Measurements from ENCODE around the gene LAMC1. TPM values are rescaled to one million over a fixed set of nuclear protein-coding genes. Genes with fewer than 3 reads are reported as not detected.

The LAMC1 gene
- total RNA-seq, 1 experiment from 2014 or later: 61.2 TPM

DNA sequence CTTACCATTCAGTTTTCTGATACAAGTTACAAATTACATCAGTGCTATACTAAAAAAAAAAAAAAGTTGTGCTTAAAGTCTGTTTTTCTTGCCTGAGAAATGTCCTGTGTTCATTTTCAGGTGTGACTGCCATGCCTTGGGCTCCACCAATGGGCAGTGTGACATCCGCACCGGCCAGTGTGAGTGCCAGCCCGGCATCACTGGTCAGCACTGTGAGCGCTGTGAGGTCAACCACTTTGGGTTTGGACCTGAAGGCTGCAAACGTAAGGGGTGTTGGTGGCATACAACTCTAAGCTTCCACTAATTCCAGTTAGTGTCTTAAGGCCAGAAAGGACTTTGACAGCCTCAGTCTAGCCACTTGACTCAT, 102.8 kb downstream of the LAMC1 start:
- Histone ChIP-seq H3K4me3 (replicated peaks in 1 of 2; ENCODE audit: low read depth in 1 of 2, low read length in 2 of 2) (no peak overlapping the region), H3K9ac (ENCODE audit: low read length) (no peak overlapping the region), H3K9me2 (ENCODE audit: insufficient read depth) (no peaks in the 10 kb centered on the region), H3K4me1 (ENCODE audit: control insufficient read depth in 1 of 2, insufficient read depth in 2 of 2, low read length in 2 of 2) (no peaks in the 10 kb centered on the region), H3K27me3 (ENCODE audit: insufficient read depth, low read length) (no peaks in the 10 kb centered on the region), H3K27ac (ENCODE audit: low read depth, low read length) (no peak overlapping the region), H4K20me1 (ENCODE audit: insufficient read depth) (no peaks in the 10 kb centered on the region), H3K9me3 (ENCODE audit: control insufficient read depth in 1 of 2, insufficient read depth in 1 of 2, low read depth in 1 of 2, low read length in 2 of 2) (no peaks in the 10 kb centered on the region), H2AFZ (ENCODE audit: low read depth, low read length, poor library complexity, severe bottlenecking) (no peak overlapping the region), H3K79me2 (ENCODE audit: insufficient read depth, low read length) (no peaks in the 10 kb centered on the region), H3K4me2 (ENCODE audit: low read length) (no peak overlapping the region), H3K36me3 (ENCODE audit: control insufficient read depth in 1 of 2, insufficient read depth in 2 of 2, low read length in 2 of 2) (peaks cover 33 to 37% of the 10 kb centered on the region in 2 experiments)
- DNase-seq (ENCODE audit: low read depth, low spot score) (no peak), ATAC-seq (no peak)
- CTCF ChIA-PET: no interaction called here
- BruUV-seq (replicated peaks): no TSS peak
- intact Hi-C loops (cut with micrococcal nuclease): no loop called here
- POLR2A ChIA-PET: no interaction called here
- TF ChIP-seq TCF7L2 (IDR thresholded peaks at IDR 0.05; ENCODE audit: borderline replicate concordance, extremely low read depth, insufficient read depth, insufficient read length) (no peak), RAD21 (IDR thresholded peaks at IDR 0.05; ENCODE audit: low read depth) (no peak), ZFX (IDR thresholded peaks at IDR 0.05) (no peak), ELF1 (IDR thresholded peaks at IDR 0.05; ENCODE audit: borderline replicate concordance, low read depth) (no peak), YY1 (IDR thresholded peaks at IDR 0.05; ENCODE audit: extremely low read depth, insufficient replicate concordance, low read depth, low read length) (no peak), EGR1 (IDR thresholded peaks at IDR 0.05; ENCODE audit: low read depth) (no peak), EZH2 (IDR thresholded peaks at IDR 0.05) (no peak), FOSL1 (IDR thresholded peaks at IDR 0.05; ENCODE audit: low read depth) (no peak), JUND (IDR thresholded peaks at IDR 0.05) (no peak), SRF (IDR thresholded peaks at IDR 0.05; ENCODE audit: low read depth) (no peak), EZH2phosphoT487 (IDR thresholded peaks at IDR 0.05; ENCODE audit: borderline replicate concordance) (no peak)
- RAD21 ChIA-PET (ENCODE audit: low non-redundant PET in 1 of 2, low total read pairs in 2 of 2, uncharacterized antibody in 2 of 2, unreplicated experiment in 2 of 2): no interaction called here

DNA sequence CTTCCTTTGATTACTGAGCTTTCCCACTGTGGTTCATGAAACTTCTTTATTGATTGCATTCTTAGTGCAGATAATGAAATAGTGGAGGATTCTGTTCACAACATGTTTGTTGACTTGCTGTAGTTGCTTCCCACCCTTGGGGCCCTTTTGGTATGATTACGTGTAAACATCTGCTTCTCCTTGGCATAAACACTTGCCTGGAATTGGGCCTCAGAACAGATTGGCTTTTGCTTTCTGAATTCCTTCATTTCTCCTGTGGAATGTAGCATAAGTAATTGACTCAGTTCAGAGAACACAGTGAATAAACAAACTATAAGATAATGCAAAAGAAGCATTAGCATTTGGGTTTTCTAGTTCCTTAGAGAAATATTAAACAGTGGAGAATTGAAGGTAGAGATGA, 103.3 kb downstream of the LAMC1 start:
- H3K4me3 ChIP-seq (replicated peaks in 1 of 2; ENCODE audit: low read depth in 1 of 2, low read length in 2 of 2): no peak overlapping the region
- H3K9me3 ChIP-seq (ENCODE audit: control insufficient read depth in 1 of 2, insufficient read depth in 1 of 2, low read depth in 1 of 2, low read length in 2 of 2): no peaks in the 10 kb centered on the region
- H3K4me2 ChIP-seq (ENCODE audit: low read length): no peak overlapping the region
- peaks cover 35 to 37% of the 10 kb centered on the region in 2 experiments for H3K36me3 ChIP-seq (ENCODE audit: control insufficient read depth in 1 of 2, insufficient read depth in 2 of 2, low read length in 2 of 2)
- ChIA-PET POLR2A (no interaction called here), RAD21 (ENCODE audit: low non-redundant PET in 1 of 2, low total read pairs in 2 of 2, uncharacterized antibody in 2 of 2, unreplicated experiment in 2 of 2) (no interaction called here), CTCF (no interaction called here)
- H3K4me1 ChIP-seq (ENCODE audit: control insufficient read depth in 1 of 2, insufficient read depth in 2 of 2, low read length in 2 of 2): no peaks in the 10 kb centered on the region
- no peak overlapping the region for H2AFZ ChIP-seq (ENCODE audit: low read depth, low read length, poor library complexity, severe bottlenecking)
- intact Hi-C loops (cut with micrococcal nuclease): no loop called here
- H3K27me3 ChIP-seq (ENCODE audit: insufficient read depth, low read length): no peaks in the 10 kb centered on the region
- H3K79me2 ChIP-seq (ENCODE audit: insufficient read depth, low read length): no peaks in the 10 kb centered on the region
- TF ChIP-seq ATF3 (IDR thresholded peaks at IDR 0.05) (no peak), SIN3A (IDR thresholded peaks at IDR 0.05; ENCODE audit: low read depth) (no peak), YY1 (IDR thresholded peaks at IDR 0.05; ENCODE audit: extremely low read depth, insufficient replicate concordance, low read depth, low read length) (no peak), CBX3 (IDR thresholded peaks at IDR 0.05; ENCODE audit: low read depth) (no peak), MAX (IDR thresholded peaks at IDR 0.05) (no peak), POLR2AphosphoS5 (IDR thresholded peaks at IDR 0.05; ENCODE audit: low read depth, low read length) (no peak), EZH2 (IDR thresholded peaks at IDR 0.05) (no peak)
- no peak overlapping the region for H3K9ac ChIP-seq (ENCODE audit: low read length)
- ATAC-seq: no peak
- no peak overlapping the region for H3K27ac ChIP-seq (ENCODE audit: low read depth, low read length)
- no peak for DNase-seq (ENCODE audit: low read depth, low spot score)
- no peaks in the 10 kb centered on the region for H3K9me2 ChIP-seq (ENCODE audit: insufficient read depth)
- no peaks in the 10 kb centered on the region for H4K20me1 ChIP-seq (ENCODE audit: insufficient read depth)
- no TSS peak for BruUV-seq (replicated peaks)

Data from HCT116 (cell line).